GM12878 (cell line): ENCODE measurements around the gene WDSUB1. TPM values are rescaled to one million over a fixed set of nuclear protein-coding genes. Genes with fewer than 3 reads are reported as not detected.

ENCODE experiments used
- BRCA1 ChIP-seq: IDR thresholded peaks from 2 replicates; pipeline ENCODE4 v1.6.1; 2011; ENCODE audit warnings: low read depth, low read length, improper control_type of control experiment
- CBFB ChIP-seq: IDR thresholded peaks from 2 replicates; pipeline ENCODE4 v1.6.1; 2016; ENCODE audit warnings: antibody characterized with exemption, low read depth
- CREM ChIP-seq: IDR thresholded peaks from 2 replicates; pipeline ENCODE4 v1.6.1; 2014; ENCODE audit warnings: antibody characterized with exemption, low read depth
- DPF2 ChIP-seq: fragments of 450-650 bp; IDR thresholded peaks from 2 replicates; pipeline ENCODE4 v1.6.1; 2017; ENCODE audit warnings: mild to moderate bottlenecking
- EP300 ChIP-seq, 2 experiments: fragments of 150-350 bp in 1 of 2; IDR thresholded peaks; 2 replicates each; pipeline ENCODE4 v1.6.1; 2011 to 2012; ENCODE audit warnings: low read depth in 2 of 2, low read length in 2 of 2, borderline replicate concordance in 1 of 2, improper control_type of control experiment in 1 of 2, inconsistent platforms in 1 of 2; ENCODE audit not compliant: control insufficient read depth in 1 of 2
- FOXK2 ChIP-seq: fragments of 450-650 bp; IDR thresholded peaks from 2 replicates; pipeline ENCODE4 v1.6.1; 2017; ENCODE audit warnings: mild to moderate bottlenecking, moderate library complexity
- KLF5 ChIP-seq: fragments of 450-650 bp; IDR thresholded peaks from 2 replicates; pipeline ENCODE4 v1.6.1; 2014; ENCODE audit warnings: mild to moderate bottlenecking; ENCODE audit not compliant: partially characterized antibody
- MAX ChIP-seq: IDR thresholded peaks from 2 replicates; pipeline ENCODE4 v1.6.1; 2012; ENCODE audit warnings: low read depth, low read length, improper control_type of control experiment
- NFYB ChIP-seq: IDR thresholded peaks from 2 replicates; pipeline ENCODE4 v1.6.1; 2011; ENCODE audit warnings: low read depth, mild to moderate bottlenecking, low read length, improper control_type of control experiment, moderate library complexity; ENCODE audit not compliant: insufficient read depth
- PAX5 ChIP-seq: IDR thresholded peaks from 2 replicates; pipeline ENCODE4 v1.6.1; 2011; ENCODE audit warnings: low read depth, low read length, borderline replicate concordance
- RBBP5 ChIP-seq: fragments of 200-600 bp; sonication (generic); conservative IDR thresholded peaks from 2 replicates; pipeline ENCODE4 v1.6.1; 2016
- RELB ChIP-seq: fragments of 450-650 bp; IDR thresholded peaks from 2 replicates; pipeline ENCODE4 v1.6.1; 2017; ENCODE audit warnings: low read depth, mild to moderate bottlenecking, moderate library complexity
- REST ChIP-seq: IDR thresholded peaks from 2 replicates; pipeline ENCODE4 v1.6.1; 2012; ENCODE audit warnings: mild to moderate bottlenecking, low read depth, low read length
- RUNX3 ChIP-seq: IDR thresholded peaks from 2 replicates; pipeline ENCODE4 v1.6.1; 2012; ENCODE audit warnings: low read length, inconsistent platforms
- SMAD1 ChIP-seq: fragments of 450-650 bp; IDR thresholded peaks from 2 replicates; pipeline ENCODE4 v1.6.1; 2018; ENCODE audit warnings: mild to moderate bottlenecking, low read depth; ENCODE audit not compliant: partially characterized antibody
- SMAD5 ChIP-seq: IDR thresholded peaks from 2 replicates; pipeline ENCODE4 v1.6.1; 2016; ENCODE audit warnings: antibody characterized with exemption, low read depth
- STAT3 ChIP-seq: IDR thresholded peaks from 2 replicates; pipeline ENCODE4 v1.6.1; 2011; ENCODE audit warnings: low read depth, low read length, improper control_type of control experiment
- TAF1 ChIP-seq: IDR thresholded peaks from 2 replicates; pipeline ENCODE4 v1.6.1; 2011; ENCODE audit warnings: mild to moderate bottlenecking, low read depth, low read length, borderline replicate concordance
- ZBED1 ChIP-seq: IDR thresholded peaks from 2 replicates; pipeline ENCODE4 v1.6.1; 2016; ENCODE audit warnings: borderline replicate concordance
- ZNF384 ChIP-seq: IDR thresholded peaks from 2 replicates; pipeline ENCODE4 v1.6.1; 2012; ENCODE audit warnings: low read depth, mild to moderate bottlenecking, low read length, improper control_type of control experiment, borderline replicate concordance
- ZNF592 ChIP-seq: fragments of 450-650 bp; IDR thresholded peaks from 2 replicates; pipeline ENCODE4 v1.6.1; 2017; ENCODE audit warnings: mild to moderate bottlenecking, moderate library complexity
- polyA plus RNA-seq, 11 experiments: library from polyadenylated mRNA; depleted of rRNA in 4 of 11; unstranded in 6 of 11; stranded (reverse) in 5 of 11; fragments of >200 nt; fragmentation: Nextera tagmentation in 4 of 11; fragmentation: Illumina TruSeq in 1 of 11; extraction: Ambion mirVana in 4 of 11; extraction: Trizol in 1 of 11; gene quantifications; 1 replicate in 1 of 11; 2 replicates in 10 of 11; pipeline versions ENCODE4 v1.2.1 to v1.2.3, GENCODE V29; 2011 to 2016; ENCODE audit warnings: inconsistent platforms in 2 of 11, missing spikeins in 2 of 11, low read depth in 1 of 11
- total RNA-seq, 4 experiments: library from RNA; depleted of rRNA in 3 of 4; stranded (reverse); fragments of >200 nt in 3 of 4; fragmentation: Illumina TruSeq in 1 of 4; extraction: Trizol in 1 of 4; gene quantifications; 2 replicates each; pipeline versions ENCODE4 v1.2.1 to v1.2.3, GENCODE V29; 2013 to 2021

The WDSUB1 gene
- total and polyA plus RNA-seq, 10 of the 15 experiments (the other 5 are each of a cell fraction or from before 2014, with no cell fraction given) = 4.4 to 12.7 (median 7.6) TPM

GRCh38 chr2:159285929-159286708 is at the start of gene WDSUB1 (continued):
- TF ChIP-seq REST = no peak
- no peak for TF ChIP-seq CBFB
- TF ChIP-seq RELB = peak; percentile 33; the same call in 1 of the 2 replicates
- peak; percentile 78 for TF ChIP-seq DPF2
- TF ChIP-seq TAF1 = no peak
- TF ChIP-seq MAX = peak; percentile 72
- no peak for TF ChIP-seq CREM
- TF ChIP-seq FOXK2 = no peak
- TF ChIP-seq ZBED1 = no peak
- TF ChIP-seq RBBP5 = no peak
- TF ChIP-seq BRCA1 = no peak
- TF ChIP-seq KLF5 = peak; percentile 79
- 0 out of 2 replicates have a peak, but pooled peaks have one; percentile 23 for TF ChIP-seq RUNX3
- TF ChIP-seq SMAD5 = no peak
- TF ChIP-seq PAX5 = 0 out of 2 replicates have a peak, but pooled peaks have one; percentile 13
- TF ChIP-seq EP300 (IDR thresholded peaks at IDR 0.05; ENCODE audit: borderline replicate concordance in 1 of 2, control insufficient read depth in 1 of 2, low read depth in 2 of 2, low read length in 2 of 2) = no peak
- TF ChIP-seq SMAD1 = no peak
- no peak for TF ChIP-seq ZNF592
- TF ChIP-seq ZNF384 = no peak
- no peak for TF ChIP-seq STAT3
- no peak for TF ChIP-seq NFYB
